ENCODE measurements around the gene SMIM38. TPM values are rescaled to one million over a fixed set of nuclear protein-coding genes. Genes with fewer than 3 reads are reported as not detected.

The SMIM38 gene
- total RNA-seq, 1 experiment from 2014 or later = 0.54 TPM

GRCh38 chr11:69201066-69201365 lies 45.3 kb downstream of the SMIM38 start:
- no peak overlapping the region for H3K4me2 ChIP-seq (ENCODE audit: low read length)
- ChIA-PET RAD21 (ENCODE audit: low non-redundant PET in 1 of 2, low total read pairs in 2 of 2, uncharacterized antibody in 2 of 2, unreplicated experiment in 2 of 2) (no interaction called here), POLR2A (no interaction called here), CTCF (no interaction called here)
- H3K4me3 ChIP-seq (replicated peaks in 1 of 2; ENCODE audit: low read depth in 1 of 2, low read length in 2 of 2) = no peak overlapping the region
- no TSS peak for BruUV-seq (replicated peaks)
- H3K36me3 ChIP-seq (ENCODE audit: control insufficient read depth in 1 of 2, insufficient read depth in 2 of 2, low read length in 2 of 2) = no peaks in the 10 kb centered on the region
- no peak for ATAC-seq
- no peaks in the 10 kb centered on the region for H3K9me2 ChIP-seq (ENCODE audit: insufficient read depth)
- H3K9me3 ChIP-seq (ENCODE audit: control insufficient read depth in 1 of 2, insufficient read depth in 1 of 2, low read depth in 1 of 2, low read length in 2 of 2) = no peaks in the 10 kb centered on the region
- no peaks in the 10 kb centered on the region for H4K20me1 ChIP-seq (ENCODE audit: insufficient read depth)
- intact Hi-C loops (cut with micrococcal nuclease) = no loop called here
- no peaks in the 10 kb centered on the region for H3K79me2 ChIP-seq (ENCODE audit: insufficient read depth, low read length)
- DNase-seq (ENCODE audit: low read depth, low spot score) = no peak
- no peak for TF ChIP-seq SRF (IDR thresholded peaks at IDR 0.05; ENCODE audit: low read depth)
- no peak overlapping the region for H3K9ac ChIP-seq (ENCODE audit: low read length)
- no peaks in the 10 kb centered on the region for H3K4me1 ChIP-seq (ENCODE audit: control insufficient read depth in 1 of 2, insufficient read depth in 2 of 2, low read length in 2 of 2)
- no peaks in the 10 kb centered on the region; the same call in 1 of the 2 replicates for H3K27me3 ChIP-seq (ENCODE audit: insufficient read depth, low read length)
- H3K27ac ChIP-seq (ENCODE audit: low read depth, low read length) = no peak overlapping the region
- no peak overlapping the region for H2AFZ ChIP-seq (ENCODE audit: low read depth, low read length, poor library complexity, severe bottlenecking)

GRCh38 chr11:69201764-69202370 lies 46.1 kb downstream of the SMIM38 start:
- BruUV-seq (replicated peaks) = no TSS peak
- no peak for ATAC-seq
- ChIA-PET CTCF (no interaction called here), RAD21 (ENCODE audit: low non-redundant PET in 1 of 2, low total read pairs in 2 of 2, uncharacterized antibody in 2 of 2, unreplicated experiment in 2 of 2) (no interaction called here), POLR2A (no interaction called here)
- Histone ChIP-seq H3K4me1 (ENCODE audit: control insufficient read depth in 1 of 2, insufficient read depth in 2 of 2, low read length in 2 of 2) (peaks cover 0 to 1% of the 10 kb centered on the region in 2 experiments; a peak in 1 of 4 replicates), H3K4me3 (replicated peaks in 1 of 2; ENCODE audit: low read depth in 1 of 2, low read length in 2 of 2) (no peak overlapping the region), H3K27ac (ENCODE audit: low read depth, low read length) (no peak overlapping the region), H3K79me2 (ENCODE audit: insufficient read depth, low read length) (no peaks in the 10 kb centered on the region), H3K27me3 (ENCODE audit: insufficient read depth, low read length) (no peaks in the 10 kb centered on the region; the same call in 1 of the 2 replicates), H3K36me3 (ENCODE audit: control insufficient read depth in 1 of 2, insufficient read depth in 2 of 2, low read length in 2 of 2) (no peaks in the 10 kb centered on the region), H3K9me2 (ENCODE audit: insufficient read depth) (no peaks in the 10 kb centered on the region), H2AFZ (ENCODE audit: low read depth, low read length, poor library complexity, severe bottlenecking) (no peak overlapping the region), H4K20me1 (ENCODE audit: insufficient read depth) (no peaks in the 10 kb centered on the region), H3K4me2 (ENCODE audit: low read length) (no peak overlapping the region), H3K9me3 (ENCODE audit: control insufficient read depth in 1 of 2, insufficient read depth in 1 of 2, low read depth in 1 of 2, low read length in 2 of 2) (no peaks in the 10 kb centered on the region), H3K9ac (ENCODE audit: low read length) (no peak overlapping the region)
- no peak for TF ChIP-seq POLR2AphosphoS5 (IDR thresholded peaks at IDR 0.05; ENCODE audit: low read depth, low read length)
- intact Hi-C loops (cut with micrococcal nuclease) = no loop called here
- DNase-seq (ENCODE audit: low read depth, low spot score) = no peak
